Lower leg skin (tissue), 4 donors: ENCODE data around the gene PPP2R5D. TPM values are rescaled to one million over a fixed set of nuclear protein-coding genes. Genes with fewer than 3 reads are reported as not detected.

ENCODE experiments used
- DNase-seq, 2 donors: peaks; one replicate each; pipeline ENCODE4 v3.0.0-alpha.2; 2019; ENCODE audit warnings: low spot score in 2 of 2
- H3K4me3 ChIP-seq: fragments of 200-600 bp; sonication (generic); 2 replicates; pipeline ENCODE4 v1.5.1; 2017; ENCODE audit warnings: mild to moderate bottlenecking, low read depth; ENCODE audit not compliant: poor library complexity, severe bottlenecking
- POLR2A ChIP-seq, 2 donors: fragments of 450-650 bp; IDR thresholded peaks; one replicate each; pipeline ENCODE4 v1.6.1; 2016 to 2017; ENCODE audit warnings: antibody characterized with exemption in 2 of 2, mild to moderate bottlenecking in 1 of 2, moderate library complexity in 1 of 2
- WGBS, 2 donors: methylation state at CpG; one replicate each; pipeline ENCODE4 v1.1.5; 2018; 5-methylcytosine and 5-hydroxymethylcytosine counted together
- intact Hi-C: fragments of 100-400 bp; cut with DNase I; formaldehyde crosslinking; loops from one replicate; pipeline ENCODE4 v1.15.0; 2023; ENCODE audit warnings: low total_unique reads
- total RNA-seq, 4 donors: library from RNA; depleted of rRNA; stranded (reverse); fragments of >200 nt; gene quantifications; one replicate each; pipeline ENCODE4 v1.1.0, GENCODE V29; 2016
- TF ChIP-seq, protein P1 (sequence below), 3 donors: fragments of 450-650 bp; IDR thresholded peaks; one replicate each; pipeline ENCODE4 v1.5.1; 2016; ENCODE audit warnings: antibody characterized with exemption in 3 of 3, mild to moderate bottlenecking in 3 of 3, moderate library complexity in 2 of 3

Gene PPP2R5D
- total RNA-seq, 4 donors from 2014 or later, result 26.3 to 49.4 (median 40.8) TPM

DNA sequence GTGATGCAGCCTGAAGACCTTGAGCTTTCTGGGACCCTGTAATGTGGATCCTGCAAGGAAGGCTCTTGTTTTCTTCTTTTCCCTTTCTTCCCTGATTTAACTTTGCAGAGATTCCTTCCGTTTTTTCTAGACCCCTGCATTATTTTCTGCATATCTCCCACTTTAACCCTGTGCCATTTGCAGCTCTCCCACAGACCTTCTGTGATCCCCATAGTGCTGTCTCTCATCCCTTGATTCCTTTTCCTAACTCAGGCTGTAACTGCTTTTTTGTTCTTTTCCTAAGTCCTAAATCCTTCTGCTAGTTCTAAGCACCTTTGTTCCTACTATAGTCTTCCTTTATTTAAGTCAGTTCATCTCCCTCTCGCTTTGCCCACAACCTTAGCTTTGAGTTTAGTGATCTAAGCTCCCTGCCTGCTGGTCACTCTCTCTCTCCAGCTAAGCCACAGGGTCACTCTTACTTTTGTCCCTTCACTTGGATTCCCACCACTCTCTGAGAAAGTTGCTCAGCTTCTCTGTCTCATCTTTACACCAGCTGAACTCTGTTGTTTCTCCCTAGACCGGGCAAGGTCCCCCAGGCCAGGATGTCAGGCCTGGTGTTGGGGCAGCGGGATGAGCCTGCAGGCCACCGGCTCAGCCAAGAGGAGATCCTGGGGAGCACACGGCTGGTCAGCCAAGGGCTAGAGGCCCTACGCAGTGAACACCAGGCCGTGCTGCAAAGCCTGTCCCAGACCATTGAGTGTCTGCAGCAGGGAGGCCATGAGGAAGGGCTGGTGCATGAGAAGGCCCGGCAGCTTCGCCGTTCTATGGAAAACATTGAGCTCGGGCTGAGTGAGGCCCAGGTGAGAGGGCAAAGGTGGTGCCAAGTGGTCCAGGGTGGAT lies 76.6 kb downstream of the PPP2R5D start:
- H3K4me3 ChIP-seq, result no peak overlapping the region
- no peak for DNase-seq
- 89 to 92% methylated on average over 10 to 12 of the region's 12 CpGs for WGBS, 2 donors
- intact Hi-C loops, result no loop called here
- TF ChIP-seq, protein P1, sequence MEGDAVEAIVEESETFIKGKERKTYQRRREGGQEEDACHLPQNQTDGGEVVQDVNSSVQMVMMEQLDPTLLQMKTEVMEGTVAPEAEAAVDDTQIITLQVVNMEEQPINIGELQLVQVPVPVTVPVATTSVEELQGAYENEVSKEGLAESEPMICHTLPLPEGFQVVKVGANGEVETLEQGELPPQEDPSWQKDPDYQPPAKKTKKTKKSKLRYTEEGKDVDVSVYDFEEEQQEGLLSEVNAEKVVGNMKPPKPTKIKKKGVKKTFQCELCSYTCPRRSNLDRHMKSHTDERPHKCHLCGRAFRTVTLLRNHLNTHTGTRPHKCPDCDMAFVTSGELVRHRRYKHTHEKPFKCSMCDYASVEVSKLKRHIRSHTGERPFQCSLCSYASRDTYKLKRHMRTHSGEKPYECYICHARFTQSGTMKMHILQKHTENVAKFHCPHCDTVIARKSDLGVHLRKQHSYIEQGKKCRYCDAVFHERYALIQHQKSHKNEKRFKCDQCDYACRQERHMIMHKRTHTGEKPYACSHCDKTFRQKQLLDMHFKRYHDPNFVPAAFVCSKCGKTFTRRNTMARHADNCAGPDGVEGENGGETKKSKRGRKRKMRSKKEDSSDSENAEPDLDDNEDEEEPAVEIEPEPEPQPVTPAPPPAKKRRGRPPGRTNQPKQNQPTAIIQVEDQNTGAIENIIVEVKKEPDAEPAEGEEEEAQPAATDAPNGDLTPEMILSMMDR (IDR thresholded peaks at IDR 0.05), result no peak

DNA sequence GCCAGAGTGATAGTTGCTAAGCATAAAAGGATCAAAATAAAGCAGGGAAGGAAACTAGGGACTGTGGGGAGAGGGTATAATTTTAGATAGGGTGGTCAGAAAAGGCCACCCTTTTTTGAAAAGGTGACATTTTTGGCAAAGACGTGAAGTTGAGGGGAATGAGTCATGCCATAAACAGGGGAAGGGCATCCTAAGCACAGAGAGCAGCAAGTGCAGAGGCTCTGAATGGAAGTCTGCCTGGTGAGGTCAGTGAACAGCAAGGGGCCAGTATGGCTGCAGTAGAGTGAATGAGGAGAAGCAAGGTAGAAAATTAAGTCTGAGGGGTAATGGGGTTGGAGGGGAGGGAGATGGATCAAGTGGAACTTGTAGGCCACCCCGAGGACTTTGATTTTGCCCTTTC lies 77.5 kb downstream of the PPP2R5D start:
- WGBS, 2 donors, result 54 to 75% methylated on average over 2 of the region's 2 CpGs
- no peak for TF ChIP-seq POLR2A (IDR thresholded peaks at IDR 0.05)
- TF ChIP-seq, protein P1 (IDR thresholded peaks at IDR 0.05), result no peak
- no peak for DNase-seq
- no peak overlapping the region for H3K4me3 ChIP-seq
- intact Hi-C loops, result no loop called here

Other genes with a start within 250 kb of the PPP2R5D start
- gene TBCC, start 238.5 kb upstream of the PPP2R5D start, total RNA-seq, result 10 to 100 TPM; 40.3 to 55.5 (median 45.3) TPM
- 10 to 100 TPM; 19.4 to 23.4 (median 20.5) TPM for gene BICRAL, start 202.5 kb upstream of the PPP2R5D start, total RNA-seq
- gene RPL7L1, start 105.0 kb upstream of the PPP2R5D start, total RNA-seq, result 10 to 100 TPM; 73.4 to 95.9 (median 80.9) TPM
- not detected for gene PTCRA, start 68.5 kb upstream of the PPP2R5D start, total RNA-seq
- gene CNPY3, start 55.1 kb upstream of the PPP2R5D start, total RNA-seq, result 10 to 100 TPM; 15.6 to 28.9 (median 19.7) TPM
- gene GNMT, start 23.8 kb upstream of the PPP2R5D start, total RNA-seq, result 1 to 10 TPM in 1 of 4 donors, under 1 TPM in 3; 0.25 to 1.4 (median 0.60) TPM
- gene PEX6, start 5.4 kb upstream of the PPP2R5D start, total RNA-seq, result 10 to 100 TPM; 13.9 to 37.6 (median 25.7) TPM
- 10 to 100 TPM; 59.5 to 99.9 (median 77.5) TPM for gene MEA1, start 29.4 kb downstream of the PPP2R5D start, total RNA-seq
- gene KLHDC3, start 29.7 kb downstream of the PPP2R5D start, total RNA-seq, result 10 to 100 TPM; 75.1 to 84.7 (median 79.6) TPM
- gene RRP36, start 37.1 kb downstream of the PPP2R5D start, total RNA-seq, result 10 to 100 TPM; 38.5 to 61.9 (median 56.7) TPM
- gene CUL7, start 69.3 kb downstream of the PPP2R5D start, total RNA-seq, result 10 to 100 TPM; 11.8 to 18.2 (median 13.6) TPM
- gene MRPL2, start 74.9 kb downstream of the PPP2R5D start, total RNA-seq, result 10 to 100 TPM; 19.0 to 37.9 (median 27.3) TPM
- gene KLC4, start 75.1 kb downstream of the PPP2R5D start, total RNA-seq, result 10 to 100 TPM; 18.0 to 25.7 (median 21.3) TPM
- 10 to 100 TPM; 40.9 to 51.9 (median 49.7) TPM for gene PTK7, start 91.7 kb downstream of the PPP2R5D start, total RNA-seq
- 10 to 100 TPM; 14.8 to 25.8 (median 25.5) TPM for gene SRF, start 186.7 kb downstream of the PPP2R5D start, total RNA-seq
- 10 to 100 TPM; 38.7 to 64.4 (median 47.4) TPM for gene CUL9, start 197.6 kb downstream of the PPP2R5D start, total RNA-seq
- 10 to 100 TPM; 48.5 to 77.0 (median 61.2) TPM for gene DNPH1, start 244.9 kb downstream of the PPP2R5D start, total RNA-seq